ENCODE data around the gene AP3B2.

DNA sequence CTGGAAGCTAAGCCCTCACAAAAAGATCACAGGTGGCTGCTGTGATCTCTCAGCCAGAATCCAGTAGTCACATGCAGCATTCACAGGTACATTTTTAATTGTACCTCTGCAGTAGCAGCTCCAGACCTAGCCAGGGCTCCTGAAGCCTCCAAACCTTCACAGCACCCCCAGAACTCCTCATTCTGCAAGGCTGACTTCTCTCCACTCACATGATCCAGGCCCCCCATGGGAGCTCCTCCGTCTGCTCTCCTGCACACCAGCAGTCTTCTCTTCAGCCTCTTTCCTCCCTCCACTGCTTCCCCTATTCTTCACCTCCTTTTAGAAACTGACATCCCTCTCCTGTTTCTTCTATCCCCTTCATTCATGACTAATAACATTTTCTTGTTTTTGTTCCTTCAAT lies 49.3 kb downstream of the AP3B2 start:
- TF ChIP-seq, protein P1, sequence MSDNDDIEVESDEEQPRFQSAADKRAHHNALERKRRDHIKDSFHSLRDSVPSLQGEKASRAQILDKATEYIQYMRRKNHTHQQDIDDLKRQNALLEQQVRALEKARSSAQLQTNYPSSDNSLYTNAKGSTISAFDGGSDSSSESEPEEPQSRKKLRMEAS (IDR thresholded peaks at IDR 0.05; ENCODE audit: low read depth, low read length) = no peak
- TF ChIP-seq, protein P2, sequence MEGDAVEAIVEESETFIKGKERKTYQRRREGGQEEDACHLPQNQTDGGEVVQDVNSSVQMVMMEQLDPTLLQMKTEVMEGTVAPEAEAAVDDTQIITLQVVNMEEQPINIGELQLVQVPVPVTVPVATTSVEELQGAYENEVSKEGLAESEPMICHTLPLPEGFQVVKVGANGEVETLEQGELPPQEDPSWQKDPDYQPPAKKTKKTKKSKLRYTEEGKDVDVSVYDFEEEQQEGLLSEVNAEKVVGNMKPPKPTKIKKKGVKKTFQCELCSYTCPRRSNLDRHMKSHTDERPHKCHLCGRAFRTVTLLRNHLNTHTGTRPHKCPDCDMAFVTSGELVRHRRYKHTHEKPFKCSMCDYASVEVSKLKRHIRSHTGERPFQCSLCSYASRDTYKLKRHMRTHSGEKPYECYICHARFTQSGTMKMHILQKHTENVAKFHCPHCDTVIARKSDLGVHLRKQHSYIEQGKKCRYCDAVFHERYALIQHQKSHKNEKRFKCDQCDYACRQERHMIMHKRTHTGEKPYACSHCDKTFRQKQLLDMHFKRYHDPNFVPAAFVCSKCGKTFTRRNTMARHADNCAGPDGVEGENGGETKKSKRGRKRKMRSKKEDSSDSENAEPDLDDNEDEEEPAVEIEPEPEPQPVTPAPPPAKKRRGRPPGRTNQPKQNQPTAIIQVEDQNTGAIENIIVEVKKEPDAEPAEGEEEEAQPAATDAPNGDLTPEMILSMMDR (IDR thresholded peaks at IDR 0.05; ENCODE audit: low read depth, low read length) = no peak
- TF ChIP-seq POLR2A (IDR thresholded peaks at IDR 0.05; ENCODE audit: extremely low read depth, insufficient read length) = no peak
